ENCODE data around the gene GDF11. TPM values are rescaled to one million over a fixed set of nuclear protein-coding genes. Genes with fewer than 3 reads are reported as not detected.

GDF11 gene
- total and polyA plus RNA-seq, 2 of the 4 experiments (the other 2 are of a cell fraction) = 2.7 to 12.9 TPM

GRCh38 chr12:55707841-55708694 lies 34.9 kb upstream of the GDF11 start, which contains the start of gene ITGA7:
Gene ITGA7 (minus strand): TSS chr12:55707904. CDS start chr12:55707682, 222 bp downstream.
- no peak within 1 kb of the TSS for H3K27ac ChIP-seq (ENCODE audit: insufficient read depth, low read length)
- no TSS peak for BruUV-seq (replicated peaks)
- no peaks in the 10 kb centered on the region for H3K36me3 ChIP-seq (ENCODE audit: control insufficient read depth, insufficient read depth, low read length)
- peak within 1 kb of the TSS; percentile 91 for H2AFZ ChIP-seq (replicated peaks; ENCODE audit: low read length, poor library complexity)
- POLR2A ChIA-PET (ENCODE audit: unreplicated experiment) = no interaction called here
- H3K9ac ChIP-seq (ENCODE audit: low read depth, low read length) = peak within 1 kb of the TSS; percentile 45; the same call in 1 of the 2 replicates
- no peak within 1 kb of the TSS; the same call in 1 of the 2 replicates for H3K23ac ChIP-seq (ENCODE audit: low read depth, low read length)
- no peak within 1 kb of the TSS for H4K8ac ChIP-seq (ENCODE audit: low read depth in 2 of 2, low read length in 2 of 2)
- intact Hi-C loops (cut with micrococcal nuclease) (no loop called here), in situ Hi-C loops (cut with MboI; ENCODE audit: low sequenced_read_pairs) (no loop called here), dilution Hi-C loops (cut with HindIII; ENCODE audit: low sequenced_read_pairs, unreplicated experiment) (no loop called here)
- H3K9me3 ChIP-seq (ENCODE audit: control insufficient read depth, insufficient read depth, low read length) = no peaks in the 10 kb centered on the region
- peak within 1 kb of the TSS; percentile 74 for H3K4me3 ChIP-seq (ENCODE audit: insufficient read depth, low read depth, low read length)
- H3K56ac ChIP-seq (ENCODE audit: extremely low read depth, insufficient read depth, low read length) = no peak within 1 kb of the TSS
- H2BK15ac ChIP-seq (ENCODE audit: low read depth, low read length) = no peak within 1 kb of the TSS
- 0 out of 2 replicates have a peak within 1 kb of the TSS, but pooled peaks have one; percentile 4 for H2AK5ac ChIP-seq (ENCODE audit: low read depth, low read length)
- ATAC-seq (ENCODE audit: low read depth) = peak; percentile 86
- H3K79me1 ChIP-seq (ENCODE audit: low read depth in 1 of 2, low read length in 2 of 2) = no peaks in the 10 kb centered on the region
- no peaks in the 10 kb centered on the region for H4K20me1 ChIP-seq (ENCODE audit: insufficient read depth, low read length)
- no peak within 1 kb of the TSS for H2BK20ac ChIP-seq (ENCODE audit: low read depth, low read length)
- 0% methylated on average over 1 of the region's 39 CpGs; no CpG with 5 or more reads in 1 of the 2 experiments for WGBS, 2 experiments (ENCODE audit: extremely low coverage in 2 of 2, insufficient read length in 1 of 2)
- peak within 1 kb of the TSS; percentile 11; the same call in 1 of the 2 replicates for H4K5ac ChIP-seq (ENCODE audit: low read depth, low read length)
- no peak for DNase-seq
- H2BK120ac ChIP-seq (ENCODE audit: low read depth, low read length) = no peak within 1 kb of the TSS
- H3K9me1 ChIP-seq (ENCODE audit: insufficient read depth, low read length) = no peaks in the 10 kb centered on the region; the same call in 1 of the 2 replicates
- H3K4ac ChIP-seq (ENCODE audit: low read depth, low read length) = no peak within 1 kb of the TSS
- H3K18ac ChIP-seq (ENCODE audit: low read depth, low read length) = no peak within 1 kb of the TSS
- peaks cover 8% of the 10 kb centered on the region; the same call in 1 of the 2 replicates for H3K4me1 ChIP-seq (ENCODE audit: control insufficient read depth, insufficient read depth, low read length)
- H3K4me2 ChIP-seq (ENCODE audit: low read depth, low read length) = peak within 1 kb of the TSS; percentile 98
- no peak within 1 kb of the TSS for H3K14ac ChIP-seq (replicated peaks; ENCODE audit: low read depth, low read length)
- TF ChIP-seq MAZ (IDR thresholded peaks at IDR 0.05; ENCODE audit: borderline replicate concordance, low read depth, low read length) (peak; percentile 33; the same call in 1 of the 2 replicates), SMC3 (IDR thresholded peaks at IDR 0.05; ENCODE audit: low read depth, low read length) (no peak)
- H4K91ac ChIP-seq (ENCODE audit: insufficient read depth, low read depth, low read length) = no peak within 1 kb of the TSS
- no peak within 1 kb of the TSS for H2BK5ac ChIP-seq (ENCODE audit: low read depth, low read length, poor library complexity, severe bottlenecking)
- CTCF ChIA-PET = no interaction called here
- peaks cover 25% of the 10 kb centered on the region for H3K27me3 ChIP-seq (ENCODE audit: control insufficient read depth, insufficient read depth, low read length)
- H2AK9ac ChIP-seq (replicated peaks; ENCODE audit: low read depth, low read length, poor library complexity) = peak within 1 kb of the TSS; percentile 23

Data from IMR-90 (cell line).